Calu3 (cell line): ENCODE measurements around the gene SETD9. TPM values are rescaled to one million over a fixed set of nuclear protein-coding genes. Genes with fewer than 3 reads are reported as not detected.

Source experiments
- BruUV-seq: library from RNA; stranded (reverse); fragments of 400-500 nt; replicated peaks from 2 replicates; lab custom pipeline; 2021; lab: Mats Ljungman, UMichigan
- CTCF ChIA-PET: fragments of 300-600 bp; sonication (Branson Sonifier 250); formaldehyde crosslinking; loops from one replicate; lab custom pipeline; 2022; ENCODE audit warnings: antibody characterized with exemption; lab: Charles Lee
- DNase-seq: peaks from one replicate; pipeline ENCODE4 v3.0.0; 2022
- H3K27ac Mint-ChIP-seq: one replicate; pipeline ENCODE4 v1.8.0; 2022; ENCODE audit warnings: mixed read lengths; ENCODE audit not compliant: unreplicated experiment
- H3K27me3 Mint-ChIP-seq: one replicate; pipeline ENCODE4 v1.8.0; 2022; ENCODE audit warnings: mixed read lengths; ENCODE audit not compliant: unreplicated experiment
- H3K36me3 Mint-ChIP-seq: one replicate; pipeline ENCODE4 v1.8.0; 2022; ENCODE audit warnings: mild to moderate bottlenecking, moderate library complexity, mixed read lengths; ENCODE audit not compliant: insufficient read depth, unreplicated experiment
- H3K4me1 Mint-ChIP-seq: one replicate; pipeline ENCODE4 v1.8.0; 2022; ENCODE audit warnings: mild to moderate bottlenecking, low read depth, mixed read lengths; ENCODE audit not compliant: unreplicated experiment
- H3K4me3 Mint-ChIP-seq: one replicate; pipeline ENCODE4 v1.8.0; 2022; ENCODE audit warnings: mild to moderate bottlenecking, low read depth, moderate library complexity, mixed read lengths; ENCODE audit not compliant: unreplicated experiment
- H3K9me3 Mint-ChIP-seq: one replicate; pipeline ENCODE4 v1.8.0; 2022; ENCODE audit warnings: low read depth, mixed read lengths; ENCODE audit not compliant: unreplicated experiment
- intact Hi-C: fragments of 100-400 bp; cut with micrococcal nuclease; formaldehyde crosslinking; loops from one replicate; pipeline ENCODE4 v1.10.0; 2022; ENCODE audit not compliant: unreplicated experiment
- total RNA-seq: library from RNA; stranded (reverse); gene quantifications from 2 replicates; pipeline ENCODE4 v1.2.3, GENCODE V29; 2022
- TF ChIP-seq, protein P1 (sequence below): fragments of 200-600 bp; IDR thresholded peaks from one replicate; pipeline ENCODE4 v1.8.0; 2022; ENCODE audit warnings: antibody characterized with exemption; ENCODE audit not compliant: unreplicated experiment

SETD9 gene
- total RNA-seq, 1 experiment from 2014 or later, result 11.1 TPM

- CTCF ChIA-PET, result interaction anchor here (0.8 to 2.0 kb wide), 4 partner anchors 8 to 631 kb away, joined by 3 to 12 read pairs (median 3); no protein-coding TSS in a partner anchor
- no peaks in the 10 kb centered on the region for H3K9me3 Mint-ChIP-seq
- peak; percentile 54 for DNase-seq
- H3K27me3 Mint-ChIP-seq, result no peaks in the 10 kb centered on the region
- intact Hi-C loops, result loop anchor here (1.0 to 5.0 kb wide), 6 partner anchors 181 to 1561 kb away; partner anchors contain the start of gene PLK2
- TF ChIP-seq, protein P1, sequence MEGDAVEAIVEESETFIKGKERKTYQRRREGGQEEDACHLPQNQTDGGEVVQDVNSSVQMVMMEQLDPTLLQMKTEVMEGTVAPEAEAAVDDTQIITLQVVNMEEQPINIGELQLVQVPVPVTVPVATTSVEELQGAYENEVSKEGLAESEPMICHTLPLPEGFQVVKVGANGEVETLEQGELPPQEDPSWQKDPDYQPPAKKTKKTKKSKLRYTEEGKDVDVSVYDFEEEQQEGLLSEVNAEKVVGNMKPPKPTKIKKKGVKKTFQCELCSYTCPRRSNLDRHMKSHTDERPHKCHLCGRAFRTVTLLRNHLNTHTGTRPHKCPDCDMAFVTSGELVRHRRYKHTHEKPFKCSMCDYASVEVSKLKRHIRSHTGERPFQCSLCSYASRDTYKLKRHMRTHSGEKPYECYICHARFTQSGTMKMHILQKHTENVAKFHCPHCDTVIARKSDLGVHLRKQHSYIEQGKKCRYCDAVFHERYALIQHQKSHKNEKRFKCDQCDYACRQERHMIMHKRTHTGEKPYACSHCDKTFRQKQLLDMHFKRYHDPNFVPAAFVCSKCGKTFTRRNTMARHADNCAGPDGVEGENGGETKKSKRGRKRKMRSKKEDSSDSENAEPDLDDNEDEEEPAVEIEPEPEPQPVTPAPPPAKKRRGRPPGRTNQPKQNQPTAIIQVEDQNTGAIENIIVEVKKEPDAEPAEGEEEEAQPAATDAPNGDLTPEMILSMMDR, result peak; percentile 70
- no peaks in the 10 kb centered on the region for H3K36me3 Mint-ChIP-seq
- BruUV-seq, result no TSS peak
- no peak overlapping the region for H3K4me3 Mint-ChIP-seq
- no peaks in the 10 kb centered on the region for H3K4me1 Mint-ChIP-seq
- H3K27ac Mint-ChIP-seq, result no peak overlapping the region
Measured at GRCh38 chr5:56900858-56901578, 8.4 kb upstream of the SETD9 start.

DNA sequence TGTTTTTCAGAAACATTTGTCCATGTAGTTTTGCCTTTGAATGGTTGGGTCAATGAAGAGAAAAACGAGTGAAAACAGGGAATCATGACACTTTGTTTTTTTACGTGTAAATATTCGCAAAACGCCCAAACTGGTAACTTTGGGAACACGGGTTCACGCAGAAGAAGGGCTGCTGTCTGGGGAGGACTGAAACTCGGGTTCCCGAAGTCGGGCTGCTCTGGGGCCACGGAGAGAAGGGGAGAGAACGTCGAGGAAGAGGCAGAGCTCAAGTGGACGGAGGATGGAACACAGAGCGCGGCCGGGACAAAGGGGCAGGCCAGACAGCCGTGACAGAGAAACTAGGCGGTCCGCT lies 478 bp upstream of the SETD9 start:
- Mint-ChIP-seq H3K4me1 (peaks cover 10% of the 10 kb centered on the region), H3K4me3 (peak overlapping the region; percentile 98), H3K9me3 (no peaks in the 10 kb centered on the region), H3K27me3 (no peaks in the 10 kb centered on the region), H3K27ac (peak overlapping the region; percentile 97), H3K36me3 (peaks cover 26% of the 10 kb centered on the region)
- DNase-seq, result no peak
- no TSS peak for BruUV-seq
- CTCF ChIA-PET, result interaction anchor here (0.8 to 1.4 kb wide), 3 partner anchors 8 to 638 kb away, joined by 3 to 4 read pairs (median 3); no protein-coding TSS in a partner anchor
- TF ChIP-seq, protein P1, result no peak
- intact Hi-C loops, result no loop called here

DNA sequence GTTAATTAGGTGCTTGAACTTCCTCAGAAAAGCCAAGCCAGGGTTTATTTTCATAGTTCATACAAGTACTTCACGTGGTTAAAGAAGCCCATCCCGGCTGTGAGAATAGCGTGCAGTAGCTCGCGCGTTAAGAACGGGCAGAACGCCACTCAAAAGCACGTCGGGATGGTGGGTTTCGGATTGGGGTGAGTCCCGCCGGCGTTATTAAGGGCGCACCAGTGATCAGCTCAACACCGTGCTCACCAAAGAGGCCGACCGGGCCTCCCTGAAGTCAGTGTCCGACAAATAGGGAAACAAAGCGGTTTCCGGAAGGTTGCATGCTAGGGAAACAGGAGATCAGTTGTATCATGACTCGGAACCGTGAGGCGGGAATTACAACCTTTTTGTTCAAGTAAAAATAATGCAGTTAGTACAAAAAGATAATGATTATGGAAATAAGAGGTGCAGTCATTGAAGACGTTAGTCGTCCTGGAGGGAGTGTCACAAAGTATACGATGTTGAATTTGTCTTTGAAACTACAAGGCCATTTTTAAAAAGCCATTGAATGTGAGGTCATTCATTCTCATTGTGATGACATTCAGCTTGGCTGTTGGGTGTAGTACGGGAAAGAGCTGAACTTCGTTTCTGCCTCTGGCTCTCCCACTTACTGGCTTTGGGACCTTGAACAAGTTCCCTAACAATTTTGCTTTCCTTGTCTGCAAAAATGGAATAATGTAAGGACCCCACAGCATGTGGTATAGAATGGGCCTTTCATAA lies 992 bp downstream of the SETD9 start:
- Mint-ChIP-seq H3K27me3 (no peaks in the 10 kb centered on the region), H3K9me3 (no peaks in the 10 kb centered on the region), H3K27ac (peak overlapping the region; percentile 97), H3K36me3 (peaks cover 26% of the 10 kb centered on the region), H3K4me1 (peaks cover 10% of the 10 kb centered on the region), H3K4me3 (peak overlapping the region; percentile 98)
- TF ChIP-seq, protein P1, result no peak
- intact Hi-C loops, result no loop called here
- CTCF ChIA-PET, result interaction anchor here (0.5 to 2.0 kb wide), 4 partner anchors 41 to 228 kb away, joined by 3 to 6 read pairs (median 6); no protein-coding TSS in a partner anchor
- DNase-seq, result peak; percentile 43
- TSS peak; percentile 72 for BruUV-seq

GRCh38 chr5:56913766-56914165 lies 4.4 kb downstream of the SETD9 start:
- intact Hi-C loops, result no loop called here

More at GRCh38 chr5:56913766-56914165, 4.4 kb downstream of the SETD9 start:
- peaks cover 22% of the 10 kb centered on the region for H3K36me3 Mint-ChIP-seq
- no peak overlapping the region for H3K27ac Mint-ChIP-seq
- H3K9me3 Mint-ChIP-seq, result no peaks in the 10 kb centered on the region
- BruUV-seq, result no TSS peak
- H3K4me3 Mint-ChIP-seq, result no peak overlapping the region
- CTCF ChIA-PET, result no interaction called here
- peaks cover 4% of the 10 kb centered on the region for H3K4me1 Mint-ChIP-seq
- H3K27me3 Mint-ChIP-seq, result no peaks in the 10 kb centered on the region
- no peak for DNase-seq
- TF ChIP-seq, protein P1, result no peak
